HAP-1 (cell line): Measurements from ENCODE around the gene LRG1.
"Not testable (repeated sequence)": the region's sequence is repeated elsewhere in the genome, so short reads cannot be mapped to it uniquely, and the experiment has no call there.

Experiments used
- DNase-seq, 2 experiments: peaks; one replicate each; pipeline ENCODE4 v3.0.0-alpha.2; 2016 to 2020; ENCODE audit warnings: low spot score in 2 of 2
- H3K27me3 ChIP-seq: fragments of 250-450 bp; sonication (Bioruptor Pico); 2 replicates; pipeline ENCODE4 v1.5.1; 2020; ENCODE audit warnings: low read depth, mild to moderate bottlenecking, moderate library complexity
- H3K36me3 ChIP-seq: fragments of 250-450 bp; sonication (Bioruptor Pico); replicated peaks from 2 replicates; pipeline ENCODE4 v1.5.1; 2020; ENCODE audit warnings: mild to moderate bottlenecking
- H3K4me1 ChIP-seq: fragments of 250-450 bp; sonication (Bioruptor Pico); 2 replicates; pipeline ENCODE4 v1.5.1; 2020; ENCODE audit warnings: mild to moderate bottlenecking
- H3K4me3 ChIP-seq: fragments of 250-450 bp; sonication (Bioruptor Pico); 2 replicates; pipeline ENCODE4 v1.5.1; 2020; ENCODE audit warnings: mild to moderate bottlenecking, moderate library complexity
- H3K9me3 ChIP-seq: fragments of 250-450 bp; sonication (Bioruptor Pico); 2 replicates; pipeline ENCODE4 v1.5.1; 2020; ENCODE audit warnings: mild to moderate bottlenecking, moderate library complexity
- in situ Hi-C: fragments of 300-500 bp; cut with MboI; formaldehyde crosslinking; loops from 3 replicates; pipeline ENCODE4 v1.14.3; 2020; ENCODE audit warnings: low sequenced_read_pairs, inconsistent platforms, mixed read lengths

LRG1 gene

GRCh38 chr19:4536798-4537197, 3.0 kb downstream of the LRG1 start:
- in situ Hi-C loops: no loop called here
- no peaks in the 10 kb centered on the region for H3K36me3 ChIP-seq
- H3K9me3 ChIP-seq: no peaks in the 10 kb centered on the region; the same call in 1 of the 2 replicates
- DNase-seq: no peak
- peaks cover 11% of the 10 kb centered on the region for H3K4me1 ChIP-seq
- no peak overlapping the region for H3K4me3 ChIP-seq
- no peaks in the 10 kb centered on the region for H3K27me3 ChIP-seq

GRCh38 chr19:4534836-4535658, 4.8 kb downstream of the LRG1 start, which contains the start of gene PLIN5:
PLIN5 (minus strand) TSS chr19:4535224; CDS start chr19:4534074, 1,150 bp downstream.
- in situ Hi-C loops: no loop called here
- no peaks in the 10 kb centered on the region for H3K36me3 ChIP-seq
- H3K9me3 ChIP-seq: no peaks in the 10 kb centered on the region
- H3K4me3 ChIP-seq: 0 out of 2 replicates have a peak within 1 kb of the TSS, but pooled peaks have one; percentile 6
- H3K27me3 ChIP-seq: no peaks in the 10 kb centered on the region
- peak; percentile 82 to 97 for DNase-seq
- peaks cover 11% of the 10 kb centered on the region for H3K4me1 ChIP-seq

- Histone ChIP-seq H3K36me3 (no peaks in the 10 kb centered on the region), H3K9me3 (no peaks in the 10 kb centered on the region), H3K4me1 (peaks cover 11% of the 10 kb centered on the region), H3K27me3 (no peaks in the 10 kb centered on the region), H3K4me3 (no peak overlapping the region)
- no peak for DNase-seq
- in situ Hi-C loops: no loop called here
These were observed 5.9 kb downstream of the LRG1 start for GRCh38 chr19:4533835-4534424.

GRCh38 chr19:4533334-4533733, 6.5 kb downstream of the LRG1 start:
- Histone ChIP-seq H3K4me3 (no peak overlapping the region), H3K4me1 (peaks cover 11% of the 10 kb centered on the region), H3K9me3 (no peaks in the 10 kb centered on the region), H3K27me3 (no peaks in the 10 kb centered on the region), H3K36me3 (no peaks in the 10 kb centered on the region)
- in situ Hi-C loops: no loop called here
- no peak for DNase-seq

- Histone ChIP-seq H3K4me1 (peaks cover 11% of the 10 kb centered on the region), H3K36me3 (no peaks in the 10 kb centered on the region), H3K4me3 (no peak overlapping the region), H3K27me3 (no peaks in the 10 kb centered on the region), H3K9me3 (no peaks in the 10 kb centered on the region)
- in situ Hi-C loops: no loop called here
- DNase-seq: no peak
These were observed 8.2 kb downstream of the LRG1 start for GRCh38 chr19:4531562-4532165.

- Histone ChIP-seq H3K36me3 (no peaks in the 10 kb centered on the region), H3K4me1 (peaks cover 4% of the 10 kb centered on the region; the same call in 1 of the 2 replicates), H3K9me3 (no peaks in the 10 kb centered on the region), H3K4me3 (no peak overlapping the region), H3K27me3 (no peaks in the 10 kb centered on the region)
- DNase-seq: no peak
- in situ Hi-C loops: no loop called here
These were observed 9.8 kb downstream of the LRG1 start for GRCh38 chr19:4529924-4530522.

- Histone ChIP-seq H3K4me3 (no peak overlapping the region), H3K4me1 (no peaks in the 10 kb centered on the region), H3K36me3 (no peaks in the 10 kb centered on the region), H3K9me3 (no peaks in the 10 kb centered on the region), H3K27me3 (no peaks in the 10 kb centered on the region)
- DNase-seq: no peak
- in situ Hi-C loops: no loop called here
These were observed 11.0 kb downstream of the LRG1 start for GRCh38 chr19:4528843-4529242.

GRCh38 chr19:4527377-4527776, 12.5 kb downstream of the LRG1 start:
- H3K27me3 ChIP-seq, H3K9me3 ChIP-seq, H3K36me3 ChIP-seq, H3K4me1 ChIP-seq, in situ Hi-C loops, DNase-seq, H3K4me3 ChIP-seq: not testable (repeated sequence)

- in situ Hi-C loops: no loop called here
- no peaks in the 10 kb centered on the region for H3K36me3 ChIP-seq
These were observed 14.3 kb downstream of the LRG1 start for GRCh38 chr19:4525563-4526002.

GRCh38 chr19:4524808-4525562, 14.9 kb downstream of the LRG1 start:
- Histone ChIP-seq H3K9me3 (no peaks in the 10 kb centered on the region), H3K4me3 (no peak overlapping the region), H3K36me3 (no peaks in the 10 kb centered on the region), H3K4me1 (no peaks in the 10 kb centered on the region), H3K27me3 (no peaks in the 10 kb centered on the region)
- in situ Hi-C loops: no loop called here
- peak; percentile 40 to 84 for DNase-seq

More at GRCh38 chr19:4525563-4526002, 14.3 kb downstream of the LRG1 start:
- DNase-seq: no peak
- H3K4me1 ChIP-seq: no peaks in the 10 kb centered on the region
- no peak overlapping the region for H3K4me3 ChIP-seq
- H3K27me3 ChIP-seq: no peaks in the 10 kb centered on the region
- H3K9me3 ChIP-seq: no peaks in the 10 kb centered on the region

- H3K27me3 ChIP-seq: no peaks in the 10 kb centered on the region
- H3K4me1 ChIP-seq: no peaks in the 10 kb centered on the region
- peak; percentile 11 to 80 for DNase-seq
- no peak overlapping the region for H3K4me3 ChIP-seq
- in situ Hi-C loops: no loop called here
- H3K9me3 ChIP-seq: no peaks in the 10 kb centered on the region
- no peaks in the 10 kb centered on the region for H3K36me3 ChIP-seq
These were observed 16.3 kb downstream of the LRG1 start for GRCh38 chr19:4523306-4524110.

GRCh38 chr19:4522291-4523002, 17.4 kb downstream of the LRG1 start:
- H3K36me3 ChIP-seq: no peaks in the 10 kb centered on the region
- H3K27me3 ChIP-seq: no peaks in the 10 kb centered on the region
- no peaks in the 10 kb centered on the region for H3K9me3 ChIP-seq
- DNase-seq: no peak
- H3K4me1 ChIP-seq: no peaks in the 10 kb centered on the region
- in situ Hi-C loops: no loop called here
- no peak overlapping the region for H3K4me3 ChIP-seq
